ENCODE data around the gene SLC4A2. TPM values are rescaled to one million over a fixed set of nuclear protein-coding genes. Genes with fewer than 3 reads are reported as not detected.

Gene SLC4A2
- total and polyA plus RNA-seq, 5 donors from 2014 or later: 11.6 to 71.7 (median 13.0) TPM

DNA sequence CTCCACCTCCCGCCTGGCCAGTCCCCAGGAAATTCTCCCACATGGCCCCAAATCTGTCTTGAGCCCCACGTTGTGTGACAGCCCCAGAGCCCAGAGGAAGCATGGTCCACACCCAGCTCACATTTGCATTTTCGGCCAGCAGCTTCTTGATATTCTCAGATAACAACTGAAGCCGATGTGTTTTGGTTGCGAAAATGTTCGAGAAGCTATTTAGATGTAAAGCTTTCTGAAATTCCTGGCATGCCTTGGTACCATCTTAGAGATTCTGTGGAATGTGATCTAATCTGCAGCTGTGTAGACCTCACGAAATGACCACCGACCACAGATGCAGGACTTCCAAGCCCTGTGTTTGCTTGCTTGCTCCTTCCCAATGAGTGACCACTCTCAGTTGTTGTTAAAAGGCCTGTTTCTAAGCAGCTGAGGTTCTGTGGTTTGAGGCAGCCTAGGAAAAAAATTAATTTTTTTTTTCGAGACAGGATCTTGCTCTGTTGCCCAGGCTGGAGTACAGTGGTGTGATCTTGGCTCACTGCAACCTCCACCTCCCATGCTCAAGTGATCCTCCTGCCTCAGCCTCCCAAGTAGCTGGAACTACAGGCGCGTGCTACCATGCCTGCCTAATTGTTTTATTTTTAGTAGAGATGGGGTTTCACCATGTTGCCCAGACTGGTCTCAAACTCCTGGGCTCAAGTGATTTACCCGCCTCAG is 8.8 kb downstream of the SLC4A2 start:
- H3K27ac Mint-ChIP-seq: no peak overlapping the region
- H3K36me3 Mint-ChIP-seq: peaks cover 17% of the 10 kb centered on the region

DNA sequence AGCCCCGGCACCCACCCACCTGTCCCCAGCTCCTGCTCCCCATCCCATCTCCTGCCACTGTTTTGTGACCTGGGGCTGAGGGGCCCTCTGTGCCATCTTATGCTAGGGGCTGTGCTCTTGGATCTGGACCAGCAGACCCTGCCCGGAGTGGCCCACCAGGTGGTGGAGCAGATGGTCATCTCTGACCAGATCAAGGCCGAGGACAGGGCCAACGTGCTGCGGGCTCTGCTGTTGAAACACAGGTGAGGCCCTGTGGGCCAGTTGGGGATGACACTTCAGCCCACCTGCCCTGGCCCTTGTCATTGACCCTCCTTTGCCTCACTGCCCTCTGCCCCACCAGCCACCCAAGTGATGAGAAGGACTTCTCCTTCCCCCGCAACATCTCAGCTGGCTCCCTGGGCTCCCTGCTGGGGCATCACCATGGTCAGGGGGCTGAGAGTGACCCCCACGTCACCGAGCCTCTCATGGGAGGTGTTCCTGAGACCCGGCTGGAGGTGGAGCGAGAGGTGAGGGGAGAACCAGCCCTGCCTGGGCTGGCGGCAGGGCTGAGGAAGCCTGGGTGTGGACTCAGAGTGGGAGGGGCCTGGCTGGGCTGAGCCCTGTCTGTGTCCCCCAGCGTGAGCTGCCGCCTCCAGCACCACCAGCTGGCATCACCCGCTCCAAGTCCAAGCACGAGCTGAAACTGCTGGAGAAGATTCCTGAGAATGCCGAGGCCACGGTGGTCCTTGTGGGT is 10.6 kb downstream of the SLC4A2 start:
- Histone ChIP-seq H3K36me3 (ENCODE audit: control insufficient read depth, insufficient read depth, low read length) (peaks cover 45% of the 10 kb centered on the region), H3K27me3 (ENCODE audit: control insufficient read depth, insufficient read depth, low read length) (no peaks in the 10 kb centered on the region), H3K9me3 (ENCODE audit: control insufficient read depth in 2 of 2, low read length in 2 of 2) (no peaks in the 10 kb centered on the region), H3K4me3 (ENCODE audit: low read depth, low read length) (no peak overlapping the region), H3K4me1 (ENCODE audit: control insufficient read depth, insufficient read depth, low read length, poor library complexity, severe bottlenecking) (no peaks in the 10 kb centered on the region), H3K27ac (ENCODE audit: insufficient read depth, low read length, poor library complexity, severe bottlenecking) (no peak overlapping the region)
- Mint-ChIP-seq H3K4me1 (no peaks in the 10 kb centered on the region), H3K36me3 (peaks cover 14% of the 10 kb centered on the region), H3K9me3 (no peaks in the 10 kb centered on the region), H3K27me3 (no peaks in the 10 kb centered on the region), H3K4me3 (no peak overlapping the region), H3K27ac (no peak overlapping the region)
- ATAC-seq (ENCODE audit: low read depth in 2 of 2) (no peak), DNase-seq (no peak)

More for the DNA sequence above, 8.8 kb downstream of the SLC4A2 start:
- Histone ChIP-seq H3K27ac (ENCODE audit: insufficient read depth, low read length, poor library complexity, severe bottlenecking) (no peak overlapping the region), H3K27me3 (ENCODE audit: control insufficient read depth, insufficient read depth, low read length) (no peaks in the 10 kb centered on the region), H3K4me1 (ENCODE audit: control insufficient read depth, insufficient read depth, low read length, poor library complexity, severe bottlenecking) (no peaks in the 10 kb centered on the region), H3K4me3 (ENCODE audit: low read depth, low read length) (no peak overlapping the region), H3K9me3 (ENCODE audit: control insufficient read depth in 2 of 2, low read length in 2 of 2) (no peaks in the 10 kb centered on the region), H3K36me3 (ENCODE audit: control insufficient read depth, insufficient read depth, low read length) (peaks cover 40% of the 10 kb centered on the region)
- Mint-ChIP-seq H3K4me1 (no peaks in the 10 kb centered on the region), H3K9me3 (no peaks in the 10 kb centered on the region), H3K27me3 (no peaks in the 10 kb centered on the region), H3K4me3 (no peak overlapping the region)
- DNase-seq (no peak), ATAC-seq (ENCODE audit: low read depth in 2 of 2) (no peak)

DNA sequence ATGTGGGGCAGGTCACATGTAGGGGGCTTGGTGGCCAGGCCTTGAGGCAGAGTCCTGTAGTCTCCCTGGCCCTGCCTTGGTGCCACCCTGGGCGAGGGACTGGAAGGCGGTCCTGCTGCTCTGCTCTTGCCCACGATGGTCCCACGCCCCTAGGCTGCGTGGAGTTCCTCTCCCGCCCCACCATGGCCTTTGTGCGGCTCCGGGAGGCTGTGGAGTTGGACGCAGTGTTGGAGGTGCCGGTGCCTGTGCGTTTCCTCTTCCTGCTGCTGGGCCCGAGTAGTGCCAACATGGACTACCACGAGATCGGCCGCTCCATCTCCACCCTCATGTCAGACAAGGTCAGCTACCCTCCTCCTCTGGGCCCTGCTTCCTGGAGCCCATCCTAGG is 11.2 kb downstream of the SLC4A2 start:
- H3K4me3 ChIP-seq (ENCODE audit: low read depth, low read length): no peak overlapping the region
- Mint-ChIP-seq H3K9me3 (no peaks in the 10 kb centered on the region), H3K4me1 (no peaks in the 10 kb centered on the region), H3K27ac (peak overlapping the region in 1 of 3 donors; percentile 38), H3K27me3 (no peaks in the 10 kb centered on the region), H3K36me3 (peaks cover 10% of the 10 kb centered on the region), H3K4me3 (no peak overlapping the region)
- H3K9me3 ChIP-seq (ENCODE audit: control insufficient read depth in 2 of 2, low read length in 2 of 2): no peaks in the 10 kb centered on the region
- H3K4me1 ChIP-seq (ENCODE audit: control insufficient read depth, insufficient read depth, low read length, poor library complexity, severe bottlenecking): no peaks in the 10 kb centered on the region
- no peak overlapping the region for H3K27ac ChIP-seq (ENCODE audit: insufficient read depth, low read length, poor library complexity, severe bottlenecking)
- ATAC-seq (ENCODE audit: low read depth in 2 of 2) (no peak), DNase-seq (no peak)
- no peaks in the 10 kb centered on the region for H3K27me3 ChIP-seq (ENCODE audit: control insufficient read depth, insufficient read depth, low read length)
- peaks cover 45% of the 10 kb centered on the region for H3K36me3 ChIP-seq (ENCODE audit: control insufficient read depth, insufficient read depth, low read length)

DNA sequence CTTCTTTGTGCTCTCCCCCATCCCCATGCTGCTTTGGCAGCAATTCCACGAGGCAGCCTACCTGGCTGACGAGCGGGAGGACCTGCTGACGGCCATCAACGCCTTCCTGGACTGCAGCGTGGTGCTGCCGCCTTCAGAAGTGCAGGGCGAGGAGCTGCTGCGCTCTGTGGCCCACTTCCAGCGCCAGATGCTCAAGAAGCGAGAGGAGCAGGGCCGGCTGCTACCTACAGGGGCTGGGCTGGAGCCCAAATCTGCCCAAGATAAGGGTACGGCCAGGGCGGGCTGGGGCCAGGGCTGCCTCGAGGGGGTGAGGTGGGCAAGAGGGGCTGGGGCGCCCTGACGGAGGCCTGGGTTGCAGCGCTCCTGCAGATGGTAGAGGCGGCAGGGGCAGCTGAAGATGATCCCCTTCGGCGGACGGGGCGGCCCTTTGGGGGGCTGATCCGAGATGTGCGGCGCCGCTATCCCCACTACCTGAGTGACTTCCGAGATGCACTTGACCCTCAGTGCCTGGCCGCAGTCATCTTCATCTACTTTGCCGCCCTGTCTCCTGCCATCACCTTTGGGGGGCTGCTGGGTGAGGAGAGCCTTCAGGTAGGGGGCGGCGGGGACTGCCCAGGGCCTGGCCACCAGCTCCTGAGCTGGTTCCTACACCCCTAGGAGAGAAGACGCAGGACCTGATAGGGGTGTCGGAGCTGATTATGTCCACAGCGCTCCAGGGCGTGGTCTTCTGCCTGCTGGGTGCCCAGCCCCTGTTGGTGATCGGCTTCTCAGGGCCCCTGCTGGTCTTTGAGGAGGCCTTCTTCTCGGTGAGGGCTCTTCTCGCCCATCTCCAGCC is 11.9 kb downstream of the SLC4A2 start:
- Histone ChIP-seq H3K4me3 (ENCODE audit: low read depth, low read length) (no peak overlapping the region), H3K36me3 (ENCODE audit: control insufficient read depth, insufficient read depth, low read length) (peaks cover 48% of the 10 kb centered on the region), H3K4me1 (ENCODE audit: control insufficient read depth, insufficient read depth, low read length, poor library complexity, severe bottlenecking) (no peaks in the 10 kb centered on the region), H3K27ac (ENCODE audit: insufficient read depth, low read length, poor library complexity, severe bottlenecking) (no peak overlapping the region), H3K9me3 (ENCODE audit: control insufficient read depth in 2 of 2, low read length in 2 of 2) (no peaks in the 10 kb centered on the region), H3K27me3 (ENCODE audit: control insufficient read depth, insufficient read depth, low read length) (no peaks in the 10 kb centered on the region)
- H3K4me3 Mint-ChIP-seq: no peak overlapping the region
- H3K36me3 Mint-ChIP-seq: peaks cover 10% of the 10 kb centered on the region
- ATAC-seq (ENCODE audit: low read depth in 2 of 2) (no peak), DNase-seq (no peak)
- H3K27me3 Mint-ChIP-seq: no peaks in the 10 kb centered on the region
- H3K4me1 Mint-ChIP-seq: peaks cover 0 to 2% (median 0%) of the 10 kb centered on the region in 4 donors
- no peaks in the 10 kb centered on the region for H3K9me3 Mint-ChIP-seq
- no peak overlapping the region for H3K27ac Mint-ChIP-seq

DNA sequence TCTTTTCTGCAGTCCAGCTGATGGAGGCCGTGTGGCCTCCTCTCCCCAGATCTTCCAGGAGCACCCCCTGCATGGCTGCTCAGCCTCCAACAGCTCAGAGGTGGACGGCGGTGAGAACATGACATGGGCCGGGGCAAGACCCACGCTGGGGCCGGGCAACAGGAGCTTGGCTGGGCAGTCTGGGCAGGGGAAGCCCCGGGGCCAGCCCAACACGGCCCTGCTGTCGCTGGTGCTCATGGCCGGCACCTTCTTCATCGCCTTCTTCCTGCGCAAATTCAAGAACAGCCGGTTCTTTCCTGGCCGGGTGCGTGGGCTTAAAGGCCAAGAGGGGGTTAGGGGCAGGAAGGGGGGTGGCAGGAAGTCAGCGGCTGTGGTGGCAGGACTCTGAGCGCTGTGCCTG is 14.6 kb downstream of the SLC4A2 start:
- peaks cover 0 to 10% (median 2%) of the 10 kb centered on the region in 4 donors for H3K4me1 Mint-ChIP-seq
- no peaks in the 10 kb centered on the region for H3K27me3 Mint-ChIP-seq
- no peak for ATAC-seq (ENCODE audit: low read depth in 2 of 2)
- Histone ChIP-seq H3K4me1 (ENCODE audit: control insufficient read depth, insufficient read depth, low read length, poor library complexity, severe bottlenecking) (no peaks in the 10 kb centered on the region), H3K4me3 (ENCODE audit: low read depth, low read length) (no peak overlapping the region), H3K9me3 (ENCODE audit: control insufficient read depth in 2 of 2, low read length in 2 of 2) (no peaks in the 10 kb centered on the region), H3K36me3 (ENCODE audit: control insufficient read depth, insufficient read depth, low read length) (peaks cover 32% of the 10 kb centered on the region), H3K27ac (ENCODE audit: insufficient read depth, low read length, poor library complexity, severe bottlenecking) (no peak overlapping the region), H3K27me3 (ENCODE audit: control insufficient read depth, insufficient read depth, low read length) (no peaks in the 10 kb centered on the region)
- no peak overlapping the region for H3K27ac Mint-ChIP-seq
- H3K36me3 Mint-ChIP-seq: peaks cover 10% of the 10 kb centered on the region
- no peak overlapping the region for H3K4me3 Mint-ChIP-seq
- H3K9me3 Mint-ChIP-seq: no peaks in the 10 kb centered on the region
- no peak for DNase-seq

DNA sequence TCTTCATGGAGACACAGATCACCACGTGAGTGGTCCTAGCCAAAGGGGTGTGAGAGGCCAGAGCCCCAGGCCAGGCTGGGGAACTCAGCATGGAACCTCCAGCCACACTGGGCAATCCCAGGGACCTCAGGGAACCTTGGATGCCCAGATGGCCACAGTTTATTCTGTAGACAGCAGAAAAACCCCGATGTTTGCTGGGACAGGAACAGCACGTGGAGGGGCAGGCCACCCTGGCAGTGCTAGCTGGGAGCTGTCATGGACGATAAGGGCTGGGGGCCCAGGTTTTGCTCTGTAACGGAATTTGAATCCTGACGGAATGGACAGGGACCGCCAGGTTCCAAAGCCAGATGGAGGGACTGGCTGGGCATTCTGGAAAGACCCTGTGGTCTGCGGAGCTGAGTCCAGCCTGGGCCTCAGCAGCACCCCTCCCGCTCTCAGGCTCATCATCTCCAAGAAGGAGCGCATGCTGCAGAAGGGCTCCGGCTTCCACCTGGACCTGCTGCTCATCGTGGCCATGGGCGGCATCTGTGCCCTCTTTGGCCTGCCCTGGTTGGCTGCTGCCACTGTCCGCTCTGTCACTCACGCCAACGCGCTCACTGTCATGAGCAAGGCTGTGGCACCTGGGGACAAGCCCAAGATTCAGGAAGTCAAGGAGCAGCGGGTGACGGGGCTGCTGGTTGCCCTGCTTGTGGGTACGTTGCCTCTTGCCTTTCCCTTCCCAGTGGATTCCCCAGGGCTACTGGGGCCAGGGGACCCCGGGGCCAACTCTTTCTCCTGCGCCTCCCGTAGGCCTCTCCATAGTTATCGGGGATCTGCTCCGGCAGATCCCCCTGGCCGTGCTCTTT is 15.7 kb downstream of the SLC4A2 start:
- Histone ChIP-seq H3K4me3 (ENCODE audit: low read depth, low read length) (no peak overlapping the region), H3K9me3 (ENCODE audit: control insufficient read depth in 2 of 2, low read length in 2 of 2) (no peaks in the 10 kb centered on the region), H3K36me3 (ENCODE audit: control insufficient read depth, insufficient read depth, low read length) (peaks cover 22% of the 10 kb centered on the region), H3K27ac (ENCODE audit: insufficient read depth, low read length, poor library complexity, severe bottlenecking) (no peak overlapping the region), H3K4me1 (ENCODE audit: control insufficient read depth, insufficient read depth, low read length, poor library complexity, severe bottlenecking) (peaks cover 10% of the 10 kb centered on the region), H3K27me3 (ENCODE audit: control insufficient read depth, insufficient read depth, low read length) (no peaks in the 10 kb centered on the region)
- Mint-ChIP-seq H3K4me1 (peaks cover 0 to 20% (median 4%) of the 10 kb centered on the region in 4 donors), H3K27me3 (no peaks in the 10 kb centered on the region), H3K36me3 (peaks cover 6% of the 10 kb centered on the region), H3K27ac (no peak overlapping the region), H3K9me3 (no peaks in the 10 kb centered on the region), H3K4me3 (no peak overlapping the region)
- ATAC-seq (ENCODE audit: low read depth in 2 of 2): no peak
- DNase-seq: no peak

DNA sequence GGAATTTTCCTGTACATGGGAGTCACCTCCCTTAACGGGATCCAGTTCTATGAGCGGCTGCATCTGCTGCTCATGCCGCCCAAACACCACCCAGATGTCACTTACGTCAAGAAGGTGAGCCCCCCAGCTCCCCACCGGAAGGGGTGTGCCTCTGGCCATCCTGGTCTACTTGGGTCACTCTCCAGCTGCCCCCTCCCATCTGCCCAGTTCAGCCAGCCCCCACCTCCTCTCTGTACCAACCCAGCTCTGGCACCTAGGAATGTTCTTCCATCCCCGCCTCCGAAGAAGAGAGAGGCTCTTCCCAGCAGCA is 16.2 kb downstream of the SLC4A2 start:
- Mint-ChIP-seq H3K27ac (no peak overlapping the region), H3K4me3 (no peak overlapping the region), H3K27me3 (no peaks in the 10 kb centered on the region), H3K4me1 (peaks cover 0 to 22% (median 4%) of the 10 kb centered on the region in 4 donors), H3K9me3 (no peaks in the 10 kb centered on the region), H3K36me3 (peaks cover 6% of the 10 kb centered on the region)
- Histone ChIP-seq H3K27me3 (ENCODE audit: control insufficient read depth, insufficient read depth, low read length) (no peaks in the 10 kb centered on the region), H3K4me1 (ENCODE audit: control insufficient read depth, insufficient read depth, low read length, poor library complexity, severe bottlenecking) (peaks cover 12% of the 10 kb centered on the region), H3K27ac (ENCODE audit: insufficient read depth, low read length, poor library complexity, severe bottlenecking) (no peak overlapping the region), H3K4me3 (ENCODE audit: low read depth, low read length) (no peak overlapping the region), H3K9me3 (ENCODE audit: control insufficient read depth in 2 of 2, low read length in 2 of 2) (no peaks in the 10 kb centered on the region), H3K36me3 (ENCODE audit: control insufficient read depth, insufficient read depth, low read length) (peaks cover 22% of the 10 kb centered on the region)
- no peak for ATAC-seq (ENCODE audit: low read depth in 2 of 2)
- no peak for DNase-seq
